H1 (cell line): ENCODE results near the gene PPIC.

Experiments
- CEBPB ChIP-seq: IDR thresholded peaks from 2 replicates; pipeline ENCODE4 v1.6.1; 2012; ENCODE audit warnings: low read depth, low read length
- CTCF ChIP-seq, 3 experiments: IDR thresholded peaks; 1 replicate in 2 of 3; 2 replicates in 1 of 3; pipeline versions ENCODE4 v1.5.1 to v1.6.1; 2011; ENCODE audit warnings: low read length in 3 of 3, mild to moderate bottlenecking in 3 of 3, inconsistent platforms in 2 of 3, low read depth in 1 of 3, moderate library complexity in 1 of 3; ENCODE audit not compliant: insufficient read depth in 1 of 3; ENCODE audit errors: control extremely low read depth in 1 of 3
- EZH2 ChIP-seq: fragments of 200-600 bp; sonication (generic); IDR thresholded peaks from 2 replicates; pipeline ENCODE4 v1.7.1; 2012; ENCODE audit warnings: low read depth, mild to moderate bottlenecking, moderate library complexity, low read length, inconsistent platforms; ENCODE audit not compliant: severe bottlenecking
- GABPA ChIP-seq: IDR thresholded peaks from 2 replicates; pipeline ENCODE4 v1.6.1; 2011; ENCODE audit warnings: mild to moderate bottlenecking, low read length, moderate library complexity, borderline replicate concordance; ENCODE audit not compliant: insufficient read depth
- POLR2A ChIP-seq, 2 experiments: IDR thresholded peaks; 1 replicate in 1 of 2; 2 replicates in 1 of 2; pipeline ENCODE4 v1.6.1; 2011; ENCODE audit warnings: low read depth in 2 of 2, low read length in 2 of 2, mild to moderate bottlenecking in 2 of 2; ENCODE audit errors: control extremely low read depth in 1 of 2
- SIN3A ChIP-seq, 2 experiments: IDR thresholded peaks in 1 of 2; conservative IDR thresholded peaks in 1 of 2; 2 replicates each; pipeline ENCODE4 v1.6.1; 2011 to 2012; ENCODE audit warnings: low read length in 2 of 2, improper control_type of control experiment in 1 of 2, low read depth in 1 of 2, mild to moderate bottlenecking in 1 of 2
- ZNF274 ChIP-seq: IDR thresholded peaks from 2 replicates; pipeline ENCODE4 v1.7.0; 2012; ENCODE audit warnings: low read length, borderline replicate concordance; ENCODE audit errors: extremely low read depth

DNA sequence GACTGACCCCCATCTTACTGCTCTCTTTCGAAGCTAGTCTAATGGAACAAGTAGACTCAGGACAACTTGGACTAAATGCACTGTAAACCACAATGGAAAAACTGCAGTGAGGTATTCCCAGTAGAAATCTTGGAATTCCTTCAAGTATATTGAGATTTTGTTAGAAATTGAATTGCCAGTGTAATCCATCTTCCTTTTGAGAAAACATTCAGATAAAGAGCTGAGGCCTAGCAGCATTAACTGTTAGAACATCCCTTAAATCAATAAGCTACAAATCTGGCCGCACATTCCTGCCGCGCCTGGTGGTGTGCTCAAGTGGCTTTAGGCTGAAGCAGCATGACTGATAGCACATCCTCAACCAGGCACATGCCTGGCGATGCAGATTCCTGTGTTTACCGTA, 29.3 kb downstream of the PPIC start:
- TF ChIP-seq ZNF274 (no peak), SIN3A (conservative IDR thresholded peaks at IDR 0.05 in 1 of 2, IDR thresholded peaks at IDR 0.05 in 1 of 2; ENCODE audit: low read depth in 1 of 2, low read length in 2 of 2) (no peak), POLR2A (IDR thresholded peaks at IDR 0.05; ENCODE audit: control extremely low read depth in 1 of 2, low read depth in 2 of 2, low read length in 2 of 2) (no peak), GABPA (no peak), CTCF (IDR thresholded peaks at IDR 0.05; ENCODE audit: control extremely low read depth in 1 of 3, insufficient read depth in 1 of 3, low read depth in 1 of 3, low read length in 3 of 3) (no peak), CEBPB (no peak), EZH2 (no peak)
